ENCODE results near the gene LBR.

Gene LBR

DNA sequence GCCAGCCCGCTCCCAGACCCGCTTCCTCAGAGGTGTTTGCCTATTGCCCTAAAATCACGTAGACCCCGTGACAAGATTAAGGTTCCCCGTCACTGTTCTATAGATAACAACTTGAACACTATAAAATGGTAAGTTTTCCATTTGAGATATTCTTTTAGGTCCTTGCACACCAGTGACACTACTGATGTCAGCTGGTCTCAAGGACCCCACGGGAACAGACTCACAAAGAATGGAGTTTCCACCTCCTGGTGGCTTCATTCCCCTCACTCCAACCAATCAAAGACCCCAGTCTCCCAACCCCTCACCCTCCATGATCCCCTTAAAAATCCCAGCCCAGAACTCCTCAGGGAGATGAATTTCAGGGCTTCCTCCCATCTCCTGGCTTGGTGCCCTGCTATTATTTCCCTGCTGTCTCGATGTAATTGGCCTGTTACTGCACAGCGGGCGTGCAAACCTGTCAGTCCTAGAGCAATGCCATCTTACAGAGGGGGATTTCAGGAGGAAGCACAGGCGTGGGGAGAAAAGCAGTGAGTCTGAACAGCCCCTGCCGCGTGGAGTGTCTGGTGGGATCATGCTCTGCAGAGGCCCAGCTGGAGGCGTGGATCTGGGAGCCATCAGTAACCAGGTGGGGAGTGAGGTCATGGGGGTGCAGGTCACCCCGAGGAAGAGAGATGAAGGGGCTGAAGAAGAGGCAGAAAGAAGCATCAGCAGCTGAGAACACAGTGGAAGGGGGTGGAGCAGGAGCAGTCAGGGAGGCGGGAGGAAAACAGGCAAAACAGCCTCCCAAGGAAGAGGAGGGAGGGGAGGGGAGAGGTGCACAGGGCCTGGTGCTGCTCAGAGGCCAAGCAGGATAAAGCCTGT lies 35.1 kb upstream of the LBR start:
- no peak for DNase-seq

DNA sequence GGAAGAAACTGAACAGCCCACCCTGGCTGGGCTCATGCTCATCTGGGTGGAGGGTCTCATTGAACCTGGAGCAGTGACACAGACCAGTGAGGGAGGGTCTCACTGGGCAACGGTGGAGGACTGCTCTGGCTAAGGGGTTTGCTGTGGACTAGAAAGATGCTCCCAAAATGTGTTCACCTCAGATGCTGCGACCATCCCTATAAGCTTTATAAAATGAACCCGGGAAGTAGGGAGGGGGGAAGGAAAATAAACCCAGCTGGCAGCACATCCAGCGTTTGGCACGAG lies 34.5 kb upstream of the LBR start:
- DNase-seq = no peak

- no peak for DNase-seq
Observed at GRCh38 chr1:225461533-225462428, 33.9 kb upstream of the LBR start.

DNA sequence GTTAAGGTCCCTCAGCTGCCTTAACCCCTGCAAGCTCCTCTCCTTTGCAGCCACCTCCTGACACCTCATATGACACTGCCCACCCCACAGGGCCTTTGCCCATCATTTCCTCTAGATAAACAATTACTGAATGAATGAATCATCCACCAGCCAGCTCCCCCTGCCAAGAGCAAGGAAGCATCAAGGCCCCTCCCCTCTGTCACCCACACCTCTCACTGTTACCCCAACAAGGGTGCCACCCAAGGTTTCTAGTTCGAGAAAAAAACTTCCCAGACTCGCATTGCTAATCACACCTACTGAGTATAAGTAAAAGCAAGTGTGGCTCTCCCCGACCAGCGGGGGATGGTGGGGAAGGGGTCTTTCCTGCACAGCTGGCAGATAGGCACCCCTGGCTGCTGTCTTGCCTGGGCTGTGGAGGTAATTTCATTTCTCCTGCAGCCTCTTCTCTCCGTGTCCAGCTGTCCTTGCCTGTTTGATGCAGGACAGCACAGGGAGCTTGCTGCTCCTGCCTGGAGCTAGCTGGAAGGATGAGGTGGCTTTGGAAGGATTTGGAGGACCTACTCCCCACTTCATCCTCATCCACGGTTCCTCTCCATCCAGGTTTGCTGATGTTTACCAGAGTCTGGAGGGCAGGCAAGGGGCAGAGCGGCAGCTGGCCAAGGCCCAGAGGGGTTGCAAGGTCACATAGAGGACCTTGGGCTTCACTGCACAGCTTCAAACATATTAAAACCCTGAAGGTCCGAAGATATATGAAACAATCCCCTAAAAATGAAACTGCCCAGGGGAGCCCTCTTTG lies 33.1 kb upstream of the LBR start:
- DNase-seq = peak; percentile 80

DNA sequence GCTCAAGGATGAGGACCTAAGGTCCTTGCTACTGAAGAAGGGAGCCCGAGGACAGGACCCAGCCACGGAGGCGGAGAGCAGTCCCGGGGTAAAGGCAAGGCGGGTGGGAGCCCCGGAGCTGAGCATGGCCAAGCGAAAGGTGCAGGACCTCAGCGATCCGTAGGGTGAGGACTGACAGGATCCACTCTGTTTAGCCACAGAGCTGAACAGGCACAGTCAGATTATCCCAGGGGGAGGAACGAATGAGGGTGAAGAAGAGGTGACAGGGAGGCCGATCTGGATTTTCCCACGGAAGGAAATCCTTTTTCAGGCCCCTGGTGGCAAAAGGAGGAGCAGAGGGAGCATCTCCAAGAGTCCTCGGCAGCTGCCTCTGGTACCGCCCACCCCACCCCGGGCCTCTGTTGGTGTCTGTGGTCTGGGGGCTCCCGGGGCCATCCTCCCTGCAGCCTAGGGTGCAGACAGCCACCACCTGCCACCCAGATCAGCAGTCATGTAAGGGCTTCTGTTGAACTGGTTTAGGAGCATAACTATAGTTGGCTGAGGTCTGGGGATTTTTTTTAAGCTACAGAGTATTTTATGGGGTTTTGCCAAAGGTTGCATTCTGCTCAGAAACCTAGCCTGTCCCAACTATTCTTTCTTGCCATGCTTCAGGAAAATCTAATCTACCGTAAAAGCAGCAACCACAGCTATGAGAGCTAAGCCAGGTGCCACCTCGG lies 32.3 kb upstream of the LBR start:
- peak; percentile 23 for DNase-seq

- DNase-seq = no peak
Observed at GRCh38 chr1:225458222-225458631, 30.4 kb upstream of the LBR start.

GRCh38 chr1:225454733-225455132 lies 26.9 kb upstream of the LBR start:
- DNase-seq = peak; percentile 64

- no peak for DNase-seq
Observed at GRCh38 chr1:225453797-225454648, 26.2 kb upstream of the LBR start.

DNA sequence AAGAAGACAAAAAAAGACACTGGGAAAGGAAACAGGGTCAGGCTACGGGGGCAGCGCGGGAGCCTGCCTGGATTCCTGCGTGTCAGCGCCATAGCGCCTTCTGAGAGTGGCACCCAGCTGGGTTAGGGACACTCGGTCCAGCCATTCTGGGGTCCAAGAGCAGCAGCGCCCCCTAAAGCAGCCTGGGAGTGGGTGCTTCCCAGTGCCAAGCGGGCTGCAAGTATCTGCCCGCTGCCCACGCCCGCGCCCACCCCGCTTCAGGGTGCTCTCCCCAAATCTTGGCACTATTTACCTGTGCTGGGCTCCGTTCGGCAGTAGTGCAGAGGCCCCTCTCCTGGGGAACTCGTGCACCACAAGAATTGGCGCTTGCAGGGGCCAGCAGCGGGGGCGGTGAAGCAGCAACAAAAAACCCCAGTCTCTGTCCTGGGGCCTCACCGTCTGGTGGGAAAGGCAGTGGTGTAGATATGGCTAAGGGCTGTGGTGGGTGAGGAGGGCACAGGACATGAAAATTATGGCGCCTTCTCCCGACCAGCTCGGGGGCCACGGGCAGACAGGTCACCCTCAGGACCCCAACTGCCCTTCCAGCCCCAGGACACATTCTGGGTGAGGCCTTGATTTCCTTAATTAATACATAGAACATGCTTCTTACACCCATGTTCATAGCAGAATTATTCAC lies 24.1 kb upstream of the LBR start:
- DNase-seq = no peak

- DNase-seq = no peak
Observed at GRCh38 chr1:225451340-225451739, 23.5 kb upstream of the LBR start.

- no peak for DNase-seq
Observed at GRCh38 chr1:225450491-225451191, 22.8 kb upstream of the LBR start.

DNA sequence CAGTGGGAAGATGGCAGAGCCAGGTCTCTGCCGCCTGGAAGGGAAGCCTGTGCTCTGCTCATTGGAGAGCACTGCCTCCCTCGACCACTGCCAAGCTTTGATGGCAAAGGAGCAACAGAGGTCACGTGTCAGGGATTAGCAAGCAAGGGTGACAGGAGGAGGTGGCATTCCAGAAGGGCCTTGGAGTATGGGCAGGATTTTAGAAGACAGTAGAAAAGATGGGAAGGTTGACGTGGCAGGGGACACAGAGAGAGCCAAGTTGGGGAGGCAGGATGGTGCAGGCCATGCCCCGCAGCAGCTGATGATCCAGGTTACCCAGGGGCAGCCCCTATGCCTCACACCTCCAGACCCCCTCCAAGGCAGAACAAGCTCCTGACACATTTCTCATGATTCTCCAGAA lies 21.9 kb upstream of the LBR start:
- no peak for DNase-seq

DNA sequence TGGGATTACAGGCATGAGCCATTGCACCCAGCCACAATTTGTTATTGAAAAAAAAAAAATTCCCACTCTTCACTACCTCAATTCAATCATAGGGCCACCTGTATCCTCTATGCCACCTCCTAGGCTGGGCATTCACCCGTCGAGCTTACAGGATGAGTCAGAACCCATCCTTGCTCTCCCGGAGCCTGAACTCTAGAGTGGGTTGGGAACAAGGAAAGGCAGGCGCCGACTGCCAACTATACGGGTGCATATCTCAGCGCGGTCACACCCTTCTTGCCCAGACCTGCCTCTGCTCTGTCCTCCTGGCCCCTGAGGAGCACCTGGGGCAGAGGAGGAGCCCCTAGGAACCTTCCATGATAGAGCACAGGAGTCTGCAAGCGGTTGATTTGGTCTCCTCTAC lies 21.4 kb upstream of the LBR start:
- DNase-seq = no peak

- no peak for DNase-seq
Observed at GRCh38 chr1:225448146-225448805, 20.4 kb upstream of the LBR start.

DNA sequence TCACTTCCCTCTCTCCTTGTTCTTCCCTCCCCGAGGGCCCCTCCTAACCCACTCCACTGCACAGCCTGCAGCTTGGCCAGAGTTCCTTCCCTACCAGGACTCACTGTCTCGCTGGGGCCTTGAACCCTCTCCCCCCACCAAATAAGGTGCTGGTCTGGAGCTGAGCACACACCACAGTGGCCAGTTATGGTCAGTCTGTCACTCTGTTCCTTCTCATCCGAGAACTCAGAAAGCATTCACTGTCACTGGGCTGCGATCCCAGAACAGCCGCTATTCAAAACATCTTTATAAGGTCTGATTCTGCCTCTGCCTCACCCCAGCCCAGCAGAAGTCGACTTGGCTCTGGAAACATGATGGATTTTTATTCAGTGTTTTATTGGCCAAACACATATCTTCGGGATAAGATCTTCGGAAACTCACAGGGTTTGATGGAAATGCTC lies 19.8 kb upstream of the LBR start:
- DNase-seq = no peak

GRCh38 chr1:225446981-225447615 lies 19.3 kb upstream of the LBR start:
- DNase-seq = no peak

GRCh38 chr1:225446595-225446960 lies 18.7 kb upstream of the LBR start:
- no peak for DNase-seq

DNA sequence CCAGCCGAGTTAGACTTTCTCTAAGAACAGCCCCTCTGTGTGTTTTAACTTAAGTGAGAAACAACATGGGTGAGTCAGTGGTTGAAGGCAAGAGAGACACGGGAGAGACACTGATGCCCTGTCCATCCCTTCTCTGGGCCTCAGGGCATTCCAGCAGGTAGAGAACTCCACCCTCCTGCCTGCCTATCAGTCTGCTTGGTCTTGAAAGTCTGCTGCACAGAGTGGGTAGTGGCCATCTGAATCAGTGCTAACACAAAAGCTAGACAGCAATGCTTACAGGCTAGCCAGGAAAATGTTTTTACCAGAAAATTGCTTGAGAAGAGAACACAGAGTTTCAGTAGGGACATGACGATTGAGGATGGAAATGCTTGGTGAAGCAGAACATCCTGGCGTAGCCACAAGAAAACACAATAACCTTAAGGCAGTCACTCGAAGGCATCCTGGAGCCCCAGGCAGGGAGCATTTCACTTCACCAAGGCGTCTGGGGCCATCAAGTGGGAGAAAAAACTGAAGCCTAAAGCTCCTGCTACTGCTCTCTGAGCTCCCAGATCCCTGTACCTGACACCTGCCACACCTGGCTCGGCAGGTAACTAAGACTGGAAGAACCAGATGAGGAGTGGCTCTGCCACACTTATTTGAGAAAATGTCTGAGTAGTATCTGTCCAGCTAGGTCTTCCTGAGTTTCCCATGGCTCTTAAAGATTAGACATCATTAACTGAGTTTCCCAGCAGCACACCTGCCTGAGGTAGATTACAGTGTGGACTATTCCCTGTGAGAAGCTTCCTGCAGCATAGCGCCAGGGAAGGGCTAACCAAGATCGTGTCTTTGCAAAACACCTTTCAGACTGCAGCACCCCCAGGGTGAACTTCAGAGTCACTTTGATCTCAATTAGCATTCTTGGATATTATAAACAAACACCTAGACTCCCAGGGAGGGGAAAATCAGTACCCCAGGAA lies 18.1 kb upstream of the LBR start:
- no peak for DNase-seq

Measured in CD4-positive, alpha-beta T cell treated with Interleukin-21 for 1 hour (primary cell).